Measurements from ENCODE around the gene ANK2. TPM values are rescaled to one million over a fixed set of nuclear protein-coding genes. Genes with fewer than 3 reads are reported as not detected.

The ANK2 gene
- total and polyA plus RNA-seq, 4 donors: 0.32 to 2.2 (median 1.0) TPM

DNA sequence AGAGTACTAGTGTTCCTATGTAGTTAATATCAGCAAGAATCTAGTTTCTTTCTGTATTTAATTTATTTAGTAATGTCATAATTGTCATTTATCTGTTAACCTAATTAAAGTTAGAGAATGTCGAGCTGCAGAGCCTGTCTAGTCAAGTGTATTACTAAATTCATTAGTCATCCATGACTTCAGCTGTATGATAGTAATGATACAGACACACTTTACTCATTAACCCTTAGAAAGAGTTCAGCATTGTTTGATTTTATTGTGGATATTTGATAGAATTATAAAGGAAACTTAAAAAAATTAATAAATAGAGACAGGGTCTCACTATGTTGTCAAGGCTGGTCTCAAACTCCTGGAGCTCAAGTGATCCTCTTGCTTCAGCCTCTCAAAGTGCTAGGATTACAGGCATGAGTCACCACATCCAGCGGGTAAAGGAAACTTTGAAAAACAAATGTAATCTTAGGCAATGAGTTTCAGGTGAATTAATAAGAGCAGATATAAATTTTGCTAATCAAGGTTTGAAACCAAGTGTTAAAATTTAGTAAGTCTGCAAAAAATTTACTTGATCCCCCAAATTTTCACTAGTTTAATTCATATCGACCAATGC, 110.6 kb downstream of the ANK2 start:
- H3K4me1 ChIP-seq (ENCODE audit: control insufficient read depth in 4 of 4, insufficient read depth in 4 of 4, low read length in 3 of 4): no peaks in the 10 kb centered on the region
- H3K36me3 ChIP-seq (ENCODE audit: control insufficient read depth in 4 of 4, insufficient read depth in 3 of 4, low read depth in 1 of 4, low read length in 3 of 4): no peaks in the 10 kb centered on the region
- H3K27me3 ChIP-seq (ENCODE audit: control insufficient read depth in 4 of 4, insufficient read depth in 4 of 4, low read length in 3 of 4): no peaks in the 10 kb centered on the region
- TF ChIP-seq, protein P1, sequence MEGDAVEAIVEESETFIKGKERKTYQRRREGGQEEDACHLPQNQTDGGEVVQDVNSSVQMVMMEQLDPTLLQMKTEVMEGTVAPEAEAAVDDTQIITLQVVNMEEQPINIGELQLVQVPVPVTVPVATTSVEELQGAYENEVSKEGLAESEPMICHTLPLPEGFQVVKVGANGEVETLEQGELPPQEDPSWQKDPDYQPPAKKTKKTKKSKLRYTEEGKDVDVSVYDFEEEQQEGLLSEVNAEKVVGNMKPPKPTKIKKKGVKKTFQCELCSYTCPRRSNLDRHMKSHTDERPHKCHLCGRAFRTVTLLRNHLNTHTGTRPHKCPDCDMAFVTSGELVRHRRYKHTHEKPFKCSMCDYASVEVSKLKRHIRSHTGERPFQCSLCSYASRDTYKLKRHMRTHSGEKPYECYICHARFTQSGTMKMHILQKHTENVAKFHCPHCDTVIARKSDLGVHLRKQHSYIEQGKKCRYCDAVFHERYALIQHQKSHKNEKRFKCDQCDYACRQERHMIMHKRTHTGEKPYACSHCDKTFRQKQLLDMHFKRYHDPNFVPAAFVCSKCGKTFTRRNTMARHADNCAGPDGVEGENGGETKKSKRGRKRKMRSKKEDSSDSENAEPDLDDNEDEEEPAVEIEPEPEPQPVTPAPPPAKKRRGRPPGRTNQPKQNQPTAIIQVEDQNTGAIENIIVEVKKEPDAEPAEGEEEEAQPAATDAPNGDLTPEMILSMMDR (IDR thresholded peaks at IDR 0.05; ENCODE audit: low read depth, low read length, missing input control): no peak
- no peak overlapping the region for H3K9ac ChIP-seq (ENCODE audit: low read depth in 1 of 2, low read length in 2 of 2)
- 88% methylated on average over 3 of the region's 3 CpGs for WGBS
- H3K9me3 ChIP-seq (ENCODE audit: control insufficient read depth in 4 of 4, low read length in 3 of 4): no peaks in the 10 kb centered on the region
- H3K4me3 ChIP-seq (ENCODE audit: low read depth in 1 of 3, low read length in 3 of 3): no peak overlapping the region
- no peak overlapping the region for H3K27ac ChIP-seq (ENCODE audit: low read depth in 1 of 2, low read length in 2 of 2)
- DNase-seq (ENCODE audit: low spot score): no peak

DNA sequence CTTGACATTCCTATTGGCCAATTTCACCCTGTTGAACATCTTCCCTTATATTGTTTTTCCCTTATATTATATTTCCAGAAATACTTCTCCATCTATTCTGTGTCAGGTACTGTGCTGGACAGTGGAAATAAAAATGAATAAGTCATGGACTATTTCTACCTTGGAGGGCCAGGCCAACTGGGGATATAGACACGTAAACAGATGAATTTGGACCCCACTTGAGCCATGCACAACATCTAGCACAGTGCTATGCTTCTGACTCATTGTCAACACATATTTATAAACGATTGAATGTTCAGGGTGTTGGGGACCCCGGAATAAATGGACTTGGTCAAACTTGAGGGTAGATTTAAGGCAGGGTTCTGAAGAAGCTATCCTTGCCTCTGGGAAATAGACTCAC, 111.1 kb downstream of the ANK2 start:
- Histone ChIP-seq H3K36me3 (ENCODE audit: control insufficient read depth in 4 of 4, insufficient read depth in 3 of 4, low read depth in 1 of 4, low read length in 3 of 4) (no peaks in the 10 kb centered on the region), H3K4me3 (ENCODE audit: low read depth in 1 of 3, low read length in 3 of 3) (no peak overlapping the region), H3K4me1 (ENCODE audit: control insufficient read depth in 4 of 4, insufficient read depth in 4 of 4, low read length in 3 of 4) (no peaks in the 10 kb centered on the region), H3K27me3 (ENCODE audit: control insufficient read depth in 4 of 4, insufficient read depth in 4 of 4, low read length in 3 of 4) (no peaks in the 10 kb centered on the region), H3K9me3 (ENCODE audit: control insufficient read depth in 4 of 4, low read length in 3 of 4) (no peaks in the 10 kb centered on the region), H3K9ac (ENCODE audit: low read depth in 1 of 2, low read length in 2 of 2) (no peak overlapping the region), H3K27ac (ENCODE audit: low read depth in 1 of 2, low read length in 2 of 2) (no peak overlapping the region)
- no peak for DNase-seq (ENCODE audit: low spot score)
- TF ChIP-seq, protein P2, sequence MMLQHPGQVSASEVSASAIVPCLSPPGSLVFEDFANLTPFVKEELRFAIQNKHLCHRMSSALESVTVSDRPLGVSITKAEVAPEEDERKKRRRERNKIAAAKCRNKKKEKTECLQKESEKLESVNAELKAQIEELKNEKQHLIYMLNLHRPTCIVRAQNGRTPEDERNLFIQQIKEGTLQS (IDR thresholded peaks at IDR 0.05): no peak
- TF ChIP-seq FOXA1 (IDR thresholded peaks at IDR 0.05) (no peak), HNF4G (IDR thresholded peaks at IDR 0.05) (no peak), YY1 (IDR thresholded peaks at IDR 0.05) (no peak), TAF1 (conservative IDR thresholded peaks at IDR 0.05) (no peak), GABPA (IDR thresholded peaks at IDR 0.05 in 1 of 2, conservative IDR thresholded peaks at IDR 0.05 in 1 of 2) (no peak), EGR1 (IDR thresholded peaks at IDR 0.05; ENCODE audit: low read depth in 2 of 2) (no peak), NR2F2 (IDR thresholded peaks at IDR 0.05) (no peak), FOXA2 (IDR thresholded peaks at IDR 0.05) (no peak)
- TF ChIP-seq, protein P3, sequence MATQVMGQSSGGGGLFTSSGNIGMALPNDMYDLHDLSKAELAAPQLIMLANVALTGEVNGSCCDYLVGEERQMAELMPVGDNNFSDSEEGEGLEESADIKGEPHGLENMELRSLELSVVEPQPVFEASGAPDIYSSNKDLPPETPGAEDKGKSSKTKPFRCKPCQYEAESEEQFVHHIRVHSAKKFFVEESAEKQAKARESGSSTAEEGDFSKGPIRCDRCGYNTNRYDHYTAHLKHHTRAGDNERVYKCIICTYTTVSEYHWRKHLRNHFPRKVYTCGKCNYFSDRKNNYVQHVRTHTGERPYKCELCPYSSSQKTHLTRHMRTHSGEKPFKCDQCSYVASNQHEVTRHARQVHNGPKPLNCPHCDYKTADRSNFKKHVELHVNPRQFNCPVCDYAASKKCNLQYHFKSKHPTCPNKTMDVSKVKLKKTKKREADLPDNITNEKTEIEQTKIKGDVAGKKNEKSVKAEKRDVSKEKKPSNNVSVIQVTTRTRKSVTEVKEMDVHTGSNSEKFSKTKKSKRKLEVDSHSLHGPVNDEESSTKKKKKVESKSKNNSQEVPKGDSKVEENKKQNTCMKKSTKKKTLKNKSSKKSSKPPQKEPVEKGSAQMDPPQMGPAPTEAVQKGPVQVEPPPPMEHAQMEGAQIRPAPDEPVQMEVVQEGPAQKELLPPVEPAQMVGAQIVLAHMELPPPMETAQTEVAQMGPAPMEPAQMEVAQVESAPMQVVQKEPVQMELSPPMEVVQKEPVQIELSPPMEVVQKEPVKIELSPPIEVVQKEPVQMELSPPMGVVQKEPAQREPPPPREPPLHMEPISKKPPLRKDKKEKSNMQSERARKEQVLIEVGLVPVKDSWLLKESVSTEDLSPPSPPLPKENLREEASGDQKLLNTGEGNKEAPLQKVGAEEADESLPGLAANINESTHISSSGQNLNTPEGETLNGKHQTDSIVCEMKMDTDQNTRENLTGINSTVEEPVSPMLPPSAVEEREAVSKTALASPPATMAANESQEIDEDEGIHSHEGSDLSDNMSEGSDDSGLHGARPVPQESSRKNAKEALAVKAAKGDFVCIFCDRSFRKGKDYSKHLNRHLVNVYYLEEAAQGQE (IDR thresholded peaks at IDR 0.05): no peak
- TF ChIP-seq, protein P4, sequence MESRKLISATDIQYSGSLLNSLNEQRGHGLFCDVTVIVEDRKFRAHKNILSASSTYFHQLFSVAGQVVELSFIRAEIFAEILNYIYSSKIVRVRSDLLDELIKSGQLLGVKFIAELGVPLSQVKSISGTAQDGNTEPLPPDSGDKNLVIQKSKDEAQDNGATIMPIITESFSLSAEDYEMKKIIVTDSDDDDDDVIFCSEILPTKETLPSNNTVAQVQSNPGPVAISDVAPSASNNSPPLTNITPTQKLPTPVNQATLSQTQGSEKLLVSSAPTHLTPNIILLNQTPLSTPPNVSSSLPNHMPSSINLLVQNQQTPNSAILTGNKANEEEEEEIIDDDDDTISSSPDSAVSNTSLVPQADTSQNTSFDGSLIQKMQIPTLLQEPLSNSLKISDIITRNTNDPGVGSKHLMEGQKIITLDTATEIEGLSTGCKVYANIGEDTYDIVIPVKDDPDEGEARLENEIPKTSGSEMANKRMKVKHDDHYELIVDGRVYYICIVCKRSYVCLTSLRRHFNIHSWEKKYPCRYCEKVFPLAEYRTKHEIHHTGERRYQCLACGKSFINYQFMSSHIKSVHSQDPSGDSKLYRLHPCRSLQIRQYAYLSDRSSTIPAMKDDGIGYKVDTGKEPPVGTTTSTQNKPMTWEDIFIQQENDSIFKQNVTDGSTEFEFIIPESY (IDR thresholded peaks at IDR 0.05): no peak
- 90% methylated on average over 3 of the region's 3 CpGs for WGBS

All from liver (tissue), 9 donors.